ENCODE data around the gene KIF24.

Gene KIF24

GRCh38 chr9:34321451-34321850 is 7.6 kb downstream of the KIF24 start:
- no peak overlapping the region for H3K27ac ChIP-seq (ENCODE audit: extremely low read depth, low read depth, low read length)
- no peaks in the 10 kb centered on the region for H3K9me3 ChIP-seq (ENCODE audit: control insufficient read depth, insufficient read depth, low read depth, low read length)
- POLR2A ChIA-PET: interaction anchor here (1.1 kb wide), 1 partner anchor 55 kb away, joined by 3 read pairs; the partner anchor contains the start of gene MYORG
- TF ChIP-seq ZNF621 (tag by site-specific recombination; IDR thresholded peaks at IDR 0.05): no peak
- no peak for TF ChIP-seq ZNF544 (tag by site-specific recombination; IDR thresholded peaks at IDR 0.05)
- CTCF ChIA-PET: interaction anchor here (0.8 kb wide), 1 partner anchor 82 kb away, joined by 4 read pairs; no protein-coding TSS in a partner anchor
- H3K4me1 ChIP-seq (ENCODE audit: control insufficient read depth, insufficient read depth, low read length): peaks cover 5% of the 10 kb centered on the region; the same call in 1 of the 2 replicates
- no peak overlapping the region for H3K4me3 ChIP-seq (ENCODE audit: low read depth, low read length)
- peaks cover 0 to 11% of the 10 kb centered on the region in 2 experiments; a peak in 1 of 3 replicates for H3K36me3 ChIP-seq (ENCODE audit: control insufficient read depth in 2 of 2, insufficient read depth in 1 of 2, low read length in 2 of 2)

- ChIA-PET POLR2A (no interaction called here), CTCF (interaction anchor here (0.6 kb wide), 1 partner anchor 9 kb away, joined by 3 read pairs; no protein-coding TSS in a partner anchor)
- no peak overlapping the region for H3K4me3 ChIP-seq (ENCODE audit: low read depth, low read length)
- peaks cover 2% of the 10 kb centered on the region; the same call in 1 of the 2 replicates for H3K4me1 ChIP-seq (ENCODE audit: control insufficient read depth, insufficient read depth, low read length)
- TF ChIP-seq ZIC2 (tag by site-specific recombination; IDR thresholded peaks at IDR 0.05): no peak
- TF ChIP-seq ZNF449 (tag by site-specific recombination; IDR thresholded peaks at IDR 0.05): peak; percentile 56; the same call in 1 of the 2 replicates
- TF ChIP-seq ZFP37 (tag by site-specific recombination; IDR thresholded peaks at IDR 0.05): no peak
- no peaks in the 10 kb centered on the region for H3K9me3 ChIP-seq (ENCODE audit: control insufficient read depth, insufficient read depth, low read depth, low read length)
- H3K36me3 ChIP-seq (ENCODE audit: control insufficient read depth in 2 of 2, insufficient read depth in 1 of 2, low read length in 2 of 2): peaks cover 0 to 11% of the 10 kb centered on the region in 2 experiments; a peak in 1 of 3 replicates
- H3K27ac ChIP-seq (ENCODE audit: extremely low read depth, low read depth, low read length): no peak overlapping the region
Observed at GRCh38 chr9:34318163-34318790, 10.8 kb downstream of the KIF24 start.

GRCh38 chr9:34317436-34317835 is 11.6 kb downstream of the KIF24 start:
- TF ChIP-seq ZNF626 (tag by site-specific recombination; IDR thresholded peaks at IDR 0.05): no peak
- no peak for TF ChIP-seq ZNF37A (tag by site-specific recombination; IDR thresholded peaks at IDR 0.05)
- TF ChIP-seq ZNF341 (tag by site-specific recombination; IDR thresholded peaks at IDR 0.05; ENCODE audit: low read depth): no peak
- TF ChIP-seq ZNF366 (tag by site-specific recombination; conservative IDR thresholded peaks at IDR 0.05): no peak
- TF ChIP-seq ZBTB1 (tag by site-specific recombination; IDR thresholded peaks at IDR 0.05): no peak
- no peak for TF ChIP-seq ZNF214 (tag by site-specific recombination; IDR thresholded peaks at IDR 0.05; ENCODE audit: borderline replicate concordance)
- Histone ChIP-seq H3K9me3 (ENCODE audit: control insufficient read depth, insufficient read depth, low read depth, low read length) (no peaks in the 10 kb centered on the region), H3K4me3 (ENCODE audit: low read depth, low read length) (no peak overlapping the region), H3K36me3 (ENCODE audit: control insufficient read depth in 2 of 2, insufficient read depth in 1 of 2, low read length in 2 of 2) (peaks cover 0 to 11% of the 10 kb centered on the region in 2 experiments; a peak in 1 of 3 replicates), H3K4me1 (ENCODE audit: control insufficient read depth, insufficient read depth, low read length) (no peaks in the 10 kb centered on the region), H3K27ac (ENCODE audit: extremely low read depth, low read depth, low read length) (no peak overlapping the region)
- ChIA-PET POLR2A (no interaction called here), CTCF (no interaction called here)

GRCh38 chr9:34311499-34312185 is 17.4 kb downstream of the KIF24 start:
- ChIA-PET POLR2A (no interaction called here), CTCF (no interaction called here)
- H3K4me1 ChIP-seq (ENCODE audit: control insufficient read depth, insufficient read depth, low read length): peaks cover 8% of the 10 kb centered on the region
- no peaks in the 10 kb centered on the region; a peak in 1 of 3 replicates for H3K36me3 ChIP-seq (ENCODE audit: control insufficient read depth in 2 of 2, insufficient read depth in 1 of 2, low read length in 2 of 2)
- no peak overlapping the region for H3K27ac ChIP-seq (ENCODE audit: extremely low read depth, low read depth, low read length)
- H3K9me3 ChIP-seq (ENCODE audit: control insufficient read depth, insufficient read depth, low read depth, low read length): no peaks in the 10 kb centered on the region
- no peak overlapping the region for H3K4me3 ChIP-seq (ENCODE audit: low read depth, low read length)
- no peak for TF ChIP-seq ZNF571 (tag by site-specific recombination; IDR thresholded peaks at IDR 0.05)
- no peak for TF ChIP-seq ZNF692 (tag by site-specific recombination; IDR thresholded peaks at IDR 0.05)
- TF ChIP-seq ZNF138 (tag by site-specific recombination; IDR thresholded peaks at IDR 0.05; ENCODE audit: borderline replicate concordance): no peak
- TF ChIP-seq TCF7L2 (IDR thresholded peaks at IDR 0.05; ENCODE audit: borderline replicate concordance, low read depth, low read length): no peak
- no peak for TF ChIP-seq ZBTB17 (tag by site-specific recombination; IDR thresholded peaks at IDR 0.05)
- TF ChIP-seq ZBTB21 (tag by site-specific recombination; IDR thresholded peaks at IDR 0.05): no peak
- TF ChIP-seq ZNF473 (tag by site-specific recombination; IDR thresholded peaks at IDR 0.05): no peak
- no peak for TF ChIP-seq HOXC10 (CRISPR knock-in tag; IDR thresholded peaks at IDR 0.05)
- no peak for TF ChIP-seq MEIS1 (CRISPR knock-in tag; IDR thresholded peaks at IDR 0.05; ENCODE audit: borderline replicate concordance)
- no peak for TF ChIP-seq ZSCAN5A (tag by site-specific recombination; IDR thresholded peaks at IDR 0.05)
- TF ChIP-seq ZNF426 (tag by site-specific recombination; IDR thresholded peaks at IDR 0.05): no peak
- TF ChIP-seq ZNF214 (tag by site-specific recombination; IDR thresholded peaks at IDR 0.05; ENCODE audit: borderline replicate concordance): no peak
- no peak for TF ChIP-seq ZSCAN30 (tag by site-specific recombination; IDR thresholded peaks at IDR 0.05)
